Mammary epithelial cell (primary cell): ENCODE results near the gene ZBTB25.

Experiments
- EZH2 ChIP-seq: IDR thresholded peaks from 2 replicates; pipeline ENCODE4 v1.6.1; 2012; ENCODE audit warnings: low read length, inconsistent platforms, borderline replicate concordance
- TF ChIP-seq, protein P1 (sequence below), 2 donors: IDR thresholded peaks in 1 of 2; conservative IDR thresholded peaks in 1 of 2; 2 replicates each; pipeline ENCODE4 v1.5.1; 2011 to 2012; ENCODE audit warnings: inconsistent platforms in 2 of 2, low read length in 2 of 2, mild to moderate bottlenecking in 2 of 2, control low read depth in 1 of 2, low read depth in 1 of 2; ENCODE audit not compliant: insufficient read depth in 1 of 2; ENCODE audit errors: extremely low read depth in 1 of 2

DNA sequence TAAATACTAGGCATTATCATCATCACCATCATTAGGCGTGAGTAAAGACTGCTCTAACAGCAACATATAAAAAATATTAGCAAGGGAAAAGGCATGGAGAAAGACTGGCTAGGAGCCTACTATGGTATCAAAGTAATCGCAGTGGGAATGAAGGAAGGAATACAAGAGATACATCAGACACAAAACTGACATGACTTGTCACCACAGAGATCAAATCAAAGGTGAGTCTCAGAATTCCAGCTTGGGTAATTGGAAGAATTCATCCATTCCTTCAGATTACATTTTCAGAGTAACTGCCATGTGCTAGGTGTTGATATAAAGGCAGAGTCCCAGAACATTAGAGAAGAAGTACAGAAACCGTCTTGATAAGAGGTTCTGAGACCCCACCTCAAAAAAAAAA is 10.2 kb downstream of the ZBTB25 start:
- no peak for TF ChIP-seq EZH2
- TF ChIP-seq, protein P1, sequence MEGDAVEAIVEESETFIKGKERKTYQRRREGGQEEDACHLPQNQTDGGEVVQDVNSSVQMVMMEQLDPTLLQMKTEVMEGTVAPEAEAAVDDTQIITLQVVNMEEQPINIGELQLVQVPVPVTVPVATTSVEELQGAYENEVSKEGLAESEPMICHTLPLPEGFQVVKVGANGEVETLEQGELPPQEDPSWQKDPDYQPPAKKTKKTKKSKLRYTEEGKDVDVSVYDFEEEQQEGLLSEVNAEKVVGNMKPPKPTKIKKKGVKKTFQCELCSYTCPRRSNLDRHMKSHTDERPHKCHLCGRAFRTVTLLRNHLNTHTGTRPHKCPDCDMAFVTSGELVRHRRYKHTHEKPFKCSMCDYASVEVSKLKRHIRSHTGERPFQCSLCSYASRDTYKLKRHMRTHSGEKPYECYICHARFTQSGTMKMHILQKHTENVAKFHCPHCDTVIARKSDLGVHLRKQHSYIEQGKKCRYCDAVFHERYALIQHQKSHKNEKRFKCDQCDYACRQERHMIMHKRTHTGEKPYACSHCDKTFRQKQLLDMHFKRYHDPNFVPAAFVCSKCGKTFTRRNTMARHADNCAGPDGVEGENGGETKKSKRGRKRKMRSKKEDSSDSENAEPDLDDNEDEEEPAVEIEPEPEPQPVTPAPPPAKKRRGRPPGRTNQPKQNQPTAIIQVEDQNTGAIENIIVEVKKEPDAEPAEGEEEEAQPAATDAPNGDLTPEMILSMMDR (conservative IDR thresholded peaks at IDR 0.05 in 1 of 2, IDR thresholded peaks at IDR 0.05 in 1 of 2; ENCODE audit: extremely low read depth in 1 of 2, insufficient read depth in 1 of 2, low read depth in 1 of 2, low read length in 2 of 2) = no peak
